ENCODE measurements around the gene SLC46A1. TPM values are rescaled to one million over a fixed set of nuclear protein-coding genes. Genes with fewer than 3 reads are reported as not detected.
"Not testable (repeated sequence)": the region's sequence is repeated elsewhere in the genome, so short reads cannot be mapped to it uniquely, and the experiment has no call there.

The SLC46A1 gene
- total and polyA plus RNA-seq, 2 donors (not counting 1 experiment from before 2014, with no cell fraction given), result 2.5 to 4.3 TPM

DNA sequence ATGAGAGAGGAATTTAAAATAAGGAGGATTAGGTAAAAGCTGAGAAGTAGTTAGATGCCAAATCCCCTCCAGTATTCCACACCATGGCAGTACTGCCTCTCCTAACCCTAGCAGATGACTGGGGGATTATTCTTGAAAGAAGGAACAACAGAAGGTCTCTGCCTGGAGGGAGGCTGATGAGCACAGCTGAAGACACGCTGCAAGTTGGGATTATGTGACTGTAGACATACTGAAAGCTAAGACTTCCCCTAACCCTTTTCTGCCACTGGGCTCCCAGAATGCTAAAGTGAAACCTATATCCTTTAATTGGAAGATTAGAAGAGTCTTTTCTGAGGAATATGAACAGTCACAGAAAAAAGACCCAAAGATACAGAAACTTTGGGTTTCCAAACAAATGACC lies 27.7 kb upstream of the SLC46A1 start:
- Histone ChIP-seq H3K79me2 (ENCODE audit: control insufficient read depth, insufficient read depth, low read length) (no peaks in the 10 kb centered on the region), H3K9ac (ENCODE audit: low read length) (no peak overlapping the region), H3K27me3 (replicated peaks in 1 of 4; ENCODE audit: control extremely low read depth in 1 of 4, control insufficient read depth in 3 of 4, insufficient read depth in 4 of 4, low read length in 3 of 4) (no peaks in the 10 kb centered on the region), H3K4me3 (ENCODE audit: control extremely low read depth in 1 of 5, extremely low read depth in 1 of 5, insufficient read depth in 1 of 5, low read depth in 2 of 5, low read length in 4 of 5) (no peak overlapping the region), H2AFZ (ENCODE audit: insufficient read depth, low read depth, low read length, poor library complexity, severe bottlenecking) (no peak overlapping the region), H3K9me3 (ENCODE audit: control extremely low read depth in 1 of 3, control insufficient read depth in 2 of 3, insufficient read depth in 1 of 3, low read length in 2 of 3) (no peaks in the 10 kb centered on the region), H4K20me1 (ENCODE audit: control insufficient read depth, insufficient read depth, low read length, poor library complexity, severe bottlenecking) (no peaks in the 10 kb centered on the region), H3K4me2 (replicated peaks; ENCODE audit: low read depth, low read length, poor library complexity, severe bottlenecking) (no peak overlapping the region), H3K4me1 (ENCODE audit: control insufficient read depth in 2 of 2, insufficient read depth in 2 of 2, low read length in 2 of 2) (no peaks in the 10 kb centered on the region), H3K27ac (ENCODE audit: low read length in 2 of 2) (no peak overlapping the region), H3K36me3 (replicated peaks in 1 of 2; ENCODE audit: control extremely low read depth in 1 of 2, control insufficient read depth in 1 of 2, extremely low read depth in 1 of 2, insufficient read depth in 2 of 2, low read length in 1 of 2) (no peaks in the 10 kb centered on the region)
- H3K27ac Mint-ChIP-seq, result no peak overlapping the region
- peaks cover 27% of the 10 kb centered on the region for H3K27me3 Mint-ChIP-seq
- ChIA-PET POLR2A (no interaction called here), CTCF (no interaction called here)
- WGBS (ENCODE audit: insufficient coverage), result no CpG with 5 or more reads among the region's 1 CpG
- no peak overlapping the region for H3K4me3 Mint-ChIP-seq
- no peaks in the 10 kb centered on the region for H3K9me3 Mint-ChIP-seq (ENCODE audit: insufficient read depth)
- intact Hi-C loops (cut with micrococcal nuclease), result no loop called here
- TF ChIP-seq EZH2 (IDR thresholded peaks at IDR 0.05; ENCODE audit: borderline replicate concordance, insufficient read depth, low read depth, low read length, poor library complexity, severe bottlenecking), result no peak
- TF ChIP-seq, protein P1, sequence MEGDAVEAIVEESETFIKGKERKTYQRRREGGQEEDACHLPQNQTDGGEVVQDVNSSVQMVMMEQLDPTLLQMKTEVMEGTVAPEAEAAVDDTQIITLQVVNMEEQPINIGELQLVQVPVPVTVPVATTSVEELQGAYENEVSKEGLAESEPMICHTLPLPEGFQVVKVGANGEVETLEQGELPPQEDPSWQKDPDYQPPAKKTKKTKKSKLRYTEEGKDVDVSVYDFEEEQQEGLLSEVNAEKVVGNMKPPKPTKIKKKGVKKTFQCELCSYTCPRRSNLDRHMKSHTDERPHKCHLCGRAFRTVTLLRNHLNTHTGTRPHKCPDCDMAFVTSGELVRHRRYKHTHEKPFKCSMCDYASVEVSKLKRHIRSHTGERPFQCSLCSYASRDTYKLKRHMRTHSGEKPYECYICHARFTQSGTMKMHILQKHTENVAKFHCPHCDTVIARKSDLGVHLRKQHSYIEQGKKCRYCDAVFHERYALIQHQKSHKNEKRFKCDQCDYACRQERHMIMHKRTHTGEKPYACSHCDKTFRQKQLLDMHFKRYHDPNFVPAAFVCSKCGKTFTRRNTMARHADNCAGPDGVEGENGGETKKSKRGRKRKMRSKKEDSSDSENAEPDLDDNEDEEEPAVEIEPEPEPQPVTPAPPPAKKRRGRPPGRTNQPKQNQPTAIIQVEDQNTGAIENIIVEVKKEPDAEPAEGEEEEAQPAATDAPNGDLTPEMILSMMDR (IDR thresholded peaks at IDR 0.05), result no peak
- no peaks in the 10 kb centered on the region for H3K4me1 Mint-ChIP-seq
- DNase-seq (no peak), ATAC-seq (ENCODE audit: low read depth) (no peak)

- ATAC-seq (ENCODE audit: low read depth); H3K9me3 Mint-ChIP-seq (ENCODE audit: insufficient read depth); H3K4me3 ChIP-seq (ENCODE audit: control extremely low read depth in 1 of 5, extremely low read depth in 1 of 5, insufficient read depth in 1 of 5, low read depth in 2 of 5, low read length in 4 of 5); H3K4me1 ChIP-seq (ENCODE audit: control insufficient read depth in 2 of 2, insufficient read depth in 2 of 2, low read length in 2 of 2); H3K27me3 ChIP-seq (replicated peaks in 1 of 4; ENCODE audit: control extremely low read depth in 1 of 4, control insufficient read depth in 3 of 4, insufficient read depth in 4 of 4, low read length in 3 of 4); intact Hi-C loops (cut with micrococcal nuclease); H3K27ac ChIP-seq (ENCODE audit: low read length in 2 of 2); H3K9me3 ChIP-seq (ENCODE audit: control extremely low read depth in 1 of 3, control insufficient read depth in 2 of 3, insufficient read depth in 1 of 3, low read length in 2 of 3); H3K4me3 Mint-ChIP-seq; H3K36me3 ChIP-seq (replicated peaks in 1 of 2; ENCODE audit: control extremely low read depth in 1 of 2, control insufficient read depth in 1 of 2, extremely low read depth in 1 of 2, insufficient read depth in 2 of 2, low read length in 1 of 2); H2AFZ ChIP-seq (ENCODE audit: insufficient read depth, low read depth, low read length, poor library complexity, severe bottlenecking); H3K4me1 Mint-ChIP-seq; H4K20me1 ChIP-seq (ENCODE audit: control insufficient read depth, insufficient read depth, low read length, poor library complexity, severe bottlenecking); H3K9ac ChIP-seq (ENCODE audit: low read length); H3K27ac Mint-ChIP-seq; H3K79me2 ChIP-seq (ENCODE audit: control insufficient read depth, insufficient read depth, low read length); H3K4me2 ChIP-seq (replicated peaks; ENCODE audit: low read depth, low read length, poor library complexity, severe bottlenecking); POLR2A ChIA-PET; DNase-seq: not testable (repeated sequence)
- peaks cover 35% of the 10 kb centered on the region for H3K27me3 Mint-ChIP-seq
- CTCF ChIA-PET, result interaction anchor here (1.2 kb wide), 1 partner anchor 11 kb away, joined by 4 read pairs; no protein-coding TSS in a partner anchor
- no CpG with 5 or more reads among the region's 4 CpGs for WGBS (ENCODE audit: insufficient coverage)
These were observed 22.0 kb upstream of the SLC46A1 start for GRCh38 chr17:28427982-28428381.
